ENCODE results near the gene ADCY1. TPM values are rescaled to one million over a fixed set of nuclear protein-coding genes. Genes with fewer than 3 reads are reported as not detected.

ADCY1 gene
- total and polyA plus RNA-seq, 2 donors from 2014 or later, result 2.9 to 3.7 TPM

GRCh38 chr7:45568536-45569289 is 5.5 kb upstream of the ADCY1 start:
- H3K27me3 ChIP-seq (ENCODE audit: control insufficient read depth, insufficient read depth, low read length), result no peaks in the 10 kb centered on the region
- intact Hi-C loops (cut with DNase I), result no loop called here
- H3K36me3 ChIP-seq (ENCODE audit: control insufficient read depth in 2 of 3, insufficient read depth in 3 of 3, low read length in 3 of 3), result no peaks in the 10 kb centered on the region
- H3K9ac ChIP-seq (ENCODE audit: low read length in 3 of 3), result no peak overlapping the region
- FAIRE-seq, result no peak
- TF ChIP-seq CTCF (IDR thresholded peaks at IDR 0.05; ENCODE audit: borderline replicate concordance, extremely low read depth, insufficient read depth), result no peak
- no peak overlapping the region for H3K27ac ChIP-seq (ENCODE audit: low read depth in 2 of 2, low read length in 2 of 2)
- no peak for DNase-seq
- H3K4me1 ChIP-seq (ENCODE audit: control insufficient read depth in 2 of 3, insufficient read depth in 2 of 3, low read depth in 1 of 3, low read length in 3 of 3), result no peaks in the 10 kb centered on the region
- no peaks in the 10 kb centered on the region for H3K9me3 ChIP-seq (ENCODE audit: control insufficient read depth in 2 of 3, insufficient read depth in 1 of 3, low read length in 3 of 3)
- H3K4me3 ChIP-seq (ENCODE audit: low read length in 3 of 3), result no peak overlapping the region

- no peaks in the 10 kb centered on the region for H3K27me3 ChIP-seq (ENCODE audit: control insufficient read depth, insufficient read depth, low read length)
- H3K4me1 ChIP-seq (ENCODE audit: control insufficient read depth in 2 of 3, insufficient read depth in 2 of 3, low read depth in 1 of 3, low read length in 3 of 3), result no peaks in the 10 kb centered on the region
- no peak overlapping the region for H3K9ac ChIP-seq (ENCODE audit: low read length in 3 of 3)
- FAIRE-seq (no peak), DNase-seq (no peak)
- intact Hi-C loops (cut with DNase I), result no loop called here
- no peak for TF ChIP-seq CTCF (IDR thresholded peaks at IDR 0.05; ENCODE audit: borderline replicate concordance, extremely low read depth, insufficient read depth)
- H3K27ac ChIP-seq (ENCODE audit: low read depth in 2 of 2, low read length in 2 of 2), result no peak overlapping the region
- no peaks in the 10 kb centered on the region for H3K9me3 ChIP-seq (ENCODE audit: control insufficient read depth in 2 of 3, insufficient read depth in 1 of 3, low read length in 3 of 3)
- H3K4me3 ChIP-seq (ENCODE audit: low read length in 3 of 3), result no peak overlapping the region
- no peaks in the 10 kb centered on the region for H3K36me3 ChIP-seq (ENCODE audit: control insufficient read depth in 2 of 3, insufficient read depth in 3 of 3, low read length in 3 of 3)
Observed at GRCh38 chr7:45569290-45569685, 4.9 kb upstream of the ADCY1 start.

- no peak for TF ChIP-seq CTCF (IDR thresholded peaks at IDR 0.05; ENCODE audit: borderline replicate concordance, extremely low read depth, insufficient read depth)
- no peaks in the 10 kb centered on the region for H3K9me3 ChIP-seq (ENCODE audit: control insufficient read depth in 2 of 3, insufficient read depth in 1 of 3, low read length in 3 of 3)
- no peak overlapping the region for H3K4me3 ChIP-seq (ENCODE audit: low read length in 3 of 3)
- no peak for FAIRE-seq
- H3K27me3 ChIP-seq (ENCODE audit: control insufficient read depth, insufficient read depth, low read length), result peaks cover 3% of the 10 kb centered on the region
- H3K4me1 ChIP-seq (ENCODE audit: control insufficient read depth in 2 of 3, insufficient read depth in 2 of 3, low read depth in 1 of 3, low read length in 3 of 3), result peaks cover 0 to 8% (median 0%) of the 10 kb centered on the region in 3 donors
- no peaks in the 10 kb centered on the region for H3K36me3 ChIP-seq (ENCODE audit: control insufficient read depth in 2 of 3, insufficient read depth in 3 of 3, low read length in 3 of 3)
- no peak overlapping the region for H3K9ac ChIP-seq (ENCODE audit: low read length in 3 of 3)
- intact Hi-C loops (cut with DNase I), result no loop called here
- DNase-seq, result no peak
- no peak overlapping the region for H3K27ac ChIP-seq (ENCODE audit: low read depth in 2 of 2, low read length in 2 of 2)
Observed at GRCh38 chr7:45570797-45571196, 3.4 kb upstream of the ADCY1 start.
